ENCODE measurements around the gene ALKBH7.
A peak's percentile ranks its signal among the peaks of the same experiment; 100 is the strongest.
"Not testable (repeated sequence)": the region's sequence is repeated elsewhere in the genome, so short reads cannot be mapped to it uniquely, and the experiment has no call there.

The ALKBH7 gene

DNA sequence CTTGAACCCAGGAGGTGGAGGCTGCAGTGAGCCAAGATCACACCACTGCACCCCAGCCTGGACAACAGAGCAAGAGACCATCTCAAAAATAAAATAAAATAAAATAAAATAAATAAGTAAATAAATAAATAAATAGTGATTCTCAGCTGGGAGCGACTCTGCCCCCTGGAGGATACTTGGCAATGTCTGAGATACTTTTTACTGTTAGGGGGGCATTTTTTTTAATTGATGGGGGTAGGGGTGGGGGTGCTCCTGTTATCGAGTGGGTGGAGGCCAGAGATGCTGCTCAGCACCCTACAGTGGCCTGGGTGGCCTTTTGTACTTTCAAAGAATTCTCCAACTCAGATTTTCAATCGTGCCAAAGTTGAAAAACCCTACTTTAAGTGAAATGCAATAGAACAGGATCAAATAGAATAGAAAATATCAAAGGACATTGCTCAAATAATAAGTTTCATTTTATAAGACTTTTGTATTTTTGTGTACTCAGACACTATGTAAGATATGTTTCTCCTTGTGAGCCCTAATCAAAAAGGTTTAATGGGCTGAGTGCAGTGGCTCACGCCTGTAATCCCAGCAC lies 18.4 kb upstream of the ALKBH7 start:
- Histone ChIP-seq H3K9ac (ENCODE audit: low read length) (no peak overlapping the region), H3K4me1 (ENCODE audit: control insufficient read depth, insufficient read depth, low read length) (no peaks in the 10 kb centered on the region), H3K27me3 (replicated peaks; ENCODE audit: control insufficient read depth, insufficient read depth, low read length) (no peaks in the 10 kb centered on the region), H3K4me3 (ENCODE audit: low read length) (no peak overlapping the region), H3K36me3 (ENCODE audit: control insufficient read depth, insufficient read depth, low read length, severe bottlenecking) (no peaks in the 10 kb centered on the region), H3K9me3 (ENCODE audit: control insufficient read depth, low read length) (peaks cover 8% of the 10 kb centered on the region)
- DNase-seq (ENCODE audit: low read depth): peak; percentile 71

DNA sequence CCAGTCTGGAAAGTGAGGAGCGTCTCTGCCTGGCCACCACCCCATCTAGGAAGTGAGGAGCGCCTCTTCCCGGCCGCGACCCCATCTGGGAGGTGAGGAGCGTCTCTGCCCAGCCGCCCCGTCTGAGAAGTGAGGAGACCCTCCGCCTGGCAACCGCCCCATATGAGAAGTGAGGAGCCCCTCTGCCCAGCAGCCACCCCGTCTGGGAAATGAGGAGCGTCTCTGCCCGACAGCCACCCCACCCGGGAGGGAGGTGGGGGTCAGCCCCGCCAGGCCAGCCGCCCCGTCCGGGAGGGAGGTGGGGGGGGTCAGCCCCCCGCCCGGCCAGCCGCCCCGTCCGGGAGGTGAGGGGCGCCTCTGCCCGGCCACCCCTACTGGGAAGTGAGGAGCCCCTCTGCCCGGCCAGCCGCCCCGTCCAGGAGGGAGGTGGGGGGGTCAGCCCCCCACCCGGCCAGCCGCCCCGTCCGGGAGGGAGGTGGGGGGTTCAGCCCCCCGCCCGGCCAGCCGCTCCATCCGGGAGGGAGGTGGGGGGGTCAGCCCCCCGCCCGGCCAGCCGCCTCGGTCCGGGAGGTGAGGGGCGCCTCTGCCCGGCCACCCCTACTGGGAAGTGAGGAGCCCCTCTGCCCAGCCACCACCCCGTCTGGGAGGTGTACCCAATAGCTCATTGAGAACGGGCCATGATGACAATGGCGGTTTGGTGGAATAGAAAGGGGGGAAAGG lies 17.1 kb upstream of the ALKBH7 start:
- H3K27me3 ChIP-seq (replicated peaks; ENCODE audit: control insufficient read depth, insufficient read depth, low read length); H3K9ac ChIP-seq (ENCODE audit: low read length); H3K4me1 ChIP-seq (ENCODE audit: control insufficient read depth, insufficient read depth, low read length): not testable (repeated sequence)

DNA sequence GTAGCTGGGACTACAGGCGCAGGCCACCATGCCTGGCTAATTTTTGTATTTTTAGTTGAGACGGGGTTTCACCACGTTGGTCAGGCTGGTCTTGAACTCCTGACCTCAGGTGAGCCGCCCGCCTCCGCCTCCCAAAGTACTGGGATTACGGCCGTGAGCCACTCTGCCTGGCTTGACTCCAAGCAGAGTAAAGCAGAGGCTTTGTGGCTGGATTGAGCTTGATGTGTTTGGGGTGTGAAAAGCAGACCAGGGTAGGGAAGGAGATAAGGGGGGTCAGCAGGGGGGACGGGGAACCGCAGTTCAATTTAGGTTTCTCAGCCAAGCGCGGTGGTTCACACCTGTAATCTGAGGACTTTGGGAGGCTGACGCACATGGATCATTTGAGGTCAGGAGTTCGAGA lies 15.4 kb upstream of the ALKBH7 start:
- H3K9ac ChIP-seq (ENCODE audit: low read length): no peak overlapping the region
- no peak overlapping the region for H3K4me3 ChIP-seq (ENCODE audit: low read length)
- no peak for DNase-seq (ENCODE audit: low read depth)
- H3K4me1 ChIP-seq (ENCODE audit: control insufficient read depth, insufficient read depth, low read length): peaks cover 2% of the 10 kb centered on the region
- H3K9me3 ChIP-seq (ENCODE audit: control insufficient read depth, low read length): peaks cover 6% of the 10 kb centered on the region
- no peaks in the 10 kb centered on the region for H3K27me3 ChIP-seq (replicated peaks; ENCODE audit: control insufficient read depth, insufficient read depth, low read length)
- H3K36me3 ChIP-seq (ENCODE audit: control insufficient read depth, insufficient read depth, low read length, severe bottlenecking): no peaks in the 10 kb centered on the region

More for the DNA sequence above, 17.1 kb upstream of the ALKBH7 start:
- DNase-seq (ENCODE audit: low read depth); H3K36me3 ChIP-seq (ENCODE audit: control insufficient read depth, insufficient read depth, low read length, severe bottlenecking); H3K9me3 ChIP-seq (ENCODE audit: control insufficient read depth, low read length); H3K4me3 ChIP-seq (ENCODE audit: low read length): not testable (repeated sequence)

DNA sequence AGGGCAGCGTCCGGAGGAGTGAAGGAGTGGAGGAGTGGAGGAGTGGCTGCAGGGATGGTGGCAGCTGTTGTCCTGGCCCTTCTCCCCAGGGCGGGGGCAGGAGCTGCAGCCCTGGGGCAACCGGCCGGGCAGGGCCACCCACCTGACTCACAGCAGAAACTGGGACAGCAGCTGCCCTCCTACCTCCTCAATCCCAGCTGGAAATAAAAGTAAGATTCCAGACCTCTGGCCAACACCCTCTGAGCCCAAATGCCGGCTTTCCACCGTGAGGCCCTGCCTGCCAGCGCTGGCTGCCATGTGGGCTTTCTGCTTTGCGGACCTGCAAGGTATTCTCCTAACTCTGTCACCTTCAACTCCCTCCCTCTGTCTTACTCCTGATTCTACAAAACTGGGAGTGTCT lies 14.6 kb upstream of the ALKBH7 start:
- no peak overlapping the region for H3K9ac ChIP-seq (ENCODE audit: low read length)
- DNase-seq (ENCODE audit: low read depth): no peak
- no peak overlapping the region for H3K4me3 ChIP-seq (ENCODE audit: low read length)
- no peaks in the 10 kb centered on the region for H3K9me3 ChIP-seq (ENCODE audit: control insufficient read depth, low read length)
- H3K36me3 ChIP-seq (ENCODE audit: control insufficient read depth, insufficient read depth, low read length, severe bottlenecking): no peaks in the 10 kb centered on the region
- no peaks in the 10 kb centered on the region for H3K27me3 ChIP-seq (replicated peaks; ENCODE audit: control insufficient read depth, insufficient read depth, low read length)
- peaks cover 6% of the 10 kb centered on the region for H3K4me1 ChIP-seq (ENCODE audit: control insufficient read depth, insufficient read depth, low read length)

DNA sequence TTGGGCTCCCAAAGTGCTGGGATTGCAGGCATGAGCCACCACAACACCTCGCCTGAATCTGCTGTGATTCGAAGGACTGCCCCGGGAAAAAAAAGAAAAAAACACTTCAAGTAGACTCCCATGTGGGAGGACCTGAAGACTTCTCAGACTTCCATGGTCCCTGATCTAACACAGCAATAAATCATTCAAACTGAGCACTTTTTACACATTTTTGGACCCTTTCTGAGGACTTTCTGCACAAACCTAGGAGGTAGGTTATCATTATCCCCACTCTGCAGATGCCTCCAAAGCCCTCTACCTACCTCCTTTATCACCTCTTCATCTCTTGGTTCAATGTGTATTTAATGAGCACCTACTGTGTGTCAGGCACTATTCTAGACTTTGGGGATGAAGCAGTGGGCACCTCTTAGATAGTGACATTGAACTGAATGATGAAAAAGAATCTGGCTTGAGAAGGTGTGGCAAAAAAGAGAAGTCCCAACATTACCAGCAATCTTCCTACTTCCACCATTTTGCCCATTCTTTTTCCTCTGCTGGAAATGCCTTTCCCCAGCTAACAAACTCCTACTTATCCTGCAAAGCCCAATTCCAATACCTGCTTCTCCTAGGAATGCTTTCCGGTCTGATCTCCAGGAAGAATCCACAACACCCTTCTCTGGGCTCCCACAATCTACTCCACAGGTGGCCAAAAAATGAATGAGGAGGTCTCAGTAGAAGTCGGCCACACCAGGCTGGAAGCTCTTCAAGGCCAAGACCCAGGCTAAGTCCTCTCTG lies 12.8 kb upstream of the ALKBH7 start:
- no peaks in the 10 kb centered on the region for H3K9me3 ChIP-seq (ENCODE audit: control insufficient read depth, low read length)
- peaks cover 6% of the 10 kb centered on the region for H3K4me1 ChIP-seq (ENCODE audit: control insufficient read depth, insufficient read depth, low read length)
- H3K27me3 ChIP-seq (replicated peaks; ENCODE audit: control insufficient read depth, insufficient read depth, low read length): no peaks in the 10 kb centered on the region
- no peak overlapping the region for H3K4me3 ChIP-seq (ENCODE audit: low read length)
- H3K36me3 ChIP-seq (ENCODE audit: control insufficient read depth, insufficient read depth, low read length, severe bottlenecking): peaks cover 5% of the 10 kb centered on the region
- no peak for DNase-seq (ENCODE audit: low read depth)
- H3K9ac ChIP-seq (ENCODE audit: low read length): no peak overlapping the region

DNA sequence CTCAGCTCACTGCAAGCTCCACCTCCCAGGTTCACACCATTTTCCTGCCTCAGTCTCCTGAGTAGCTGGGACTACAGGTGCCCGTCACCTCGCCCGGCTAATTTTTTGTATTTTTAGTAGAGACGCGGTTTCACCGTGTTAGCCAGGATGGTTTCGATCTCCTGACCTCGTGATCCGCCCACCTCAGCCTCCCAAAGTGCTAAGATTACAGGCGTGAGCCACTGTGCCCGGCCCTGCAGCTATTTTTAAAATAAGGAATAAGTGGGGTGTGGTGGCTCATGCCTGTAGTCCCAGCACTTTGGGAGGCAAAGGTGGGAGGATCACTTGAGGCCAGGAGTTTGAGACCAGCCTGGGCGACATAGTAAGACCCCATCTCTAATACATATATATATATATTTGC lies 12.1 kb upstream of the ALKBH7 start:
- DNase-seq (ENCODE audit: low read depth); H3K27me3 ChIP-seq (replicated peaks; ENCODE audit: control insufficient read depth, insufficient read depth, low read length); H3K9me3 ChIP-seq (ENCODE audit: control insufficient read depth, low read length); H3K9ac ChIP-seq (ENCODE audit: low read length); H3K4me1 ChIP-seq (ENCODE audit: control insufficient read depth, insufficient read depth, low read length); H3K4me3 ChIP-seq (ENCODE audit: low read length): not testable (repeated sequence)
- peaks cover 11% of the 10 kb centered on the region for H3K36me3 ChIP-seq (ENCODE audit: control insufficient read depth, insufficient read depth, low read length, severe bottlenecking)

DNA sequence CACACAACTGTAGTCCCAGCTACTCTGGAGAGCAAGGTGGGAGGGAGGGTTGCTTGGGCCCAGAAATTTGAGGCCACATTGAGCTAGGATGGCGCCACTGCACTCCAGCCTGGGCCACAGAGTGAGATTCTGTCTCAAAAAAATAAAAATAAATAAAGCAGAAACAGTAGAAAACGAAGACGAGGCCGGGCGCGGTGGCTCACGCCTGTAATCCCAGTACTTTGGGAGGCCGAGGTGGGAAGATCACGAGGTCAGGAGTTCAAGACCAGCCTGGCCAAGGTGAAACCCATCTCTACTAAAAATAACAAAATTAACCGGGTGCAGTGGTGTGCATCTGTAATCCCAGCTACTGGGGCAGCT lies 11.8 kb upstream of the ALKBH7 start:
- H3K27me3 ChIP-seq (replicated peaks; ENCODE audit: control insufficient read depth, insufficient read depth, low read length); DNase-seq (ENCODE audit: low read depth); H3K4me1 ChIP-seq (ENCODE audit: control insufficient read depth, insufficient read depth, low read length); H3K9me3 ChIP-seq (ENCODE audit: control insufficient read depth, low read length): not testable (repeated sequence)
- Histone ChIP-seq H3K36me3 (ENCODE audit: control insufficient read depth, insufficient read depth, low read length, severe bottlenecking) (peaks cover 13% of the 10 kb centered on the region), H3K4me3 (ENCODE audit: low read length) (peak overlapping the region; percentile 86), H3K9ac (ENCODE audit: low read length) (peak overlapping the region; percentile 90)

DNA sequence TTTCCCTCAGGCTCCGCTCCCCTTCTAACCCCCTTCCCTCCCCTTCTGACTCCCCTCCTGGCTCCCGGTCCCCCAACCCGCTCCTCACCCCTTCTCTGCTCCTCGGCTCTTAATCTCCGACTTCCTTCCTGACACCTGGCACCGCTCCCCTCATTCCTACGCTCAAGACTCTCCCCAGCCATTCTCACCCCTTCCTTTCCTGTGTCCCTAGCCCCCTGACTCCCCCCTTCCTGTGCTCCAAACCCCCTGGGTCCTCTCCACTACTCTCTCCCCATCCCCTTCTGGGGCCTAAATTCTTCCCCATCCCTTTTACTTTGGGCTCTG lies 10.6 kb upstream of the ALKBH7 start:
- H3K4me1 ChIP-seq (ENCODE audit: control insufficient read depth, insufficient read depth, low read length): peaks cover 6% of the 10 kb centered on the region
- peaks cover 22% of the 10 kb centered on the region for H3K36me3 ChIP-seq (ENCODE audit: control insufficient read depth, insufficient read depth, low read length, severe bottlenecking)
- peak overlapping the region; percentile 90 for H3K9ac ChIP-seq (ENCODE audit: low read length)
- H3K9me3 ChIP-seq (ENCODE audit: control insufficient read depth, low read length): no peaks in the 10 kb centered on the region
- DNase-seq (ENCODE audit: low read depth): no peak
- H3K27me3 ChIP-seq (replicated peaks; ENCODE audit: control insufficient read depth, insufficient read depth, low read length): no peaks in the 10 kb centered on the region
- peak overlapping the region; percentile 86 for H3K4me3 ChIP-seq (ENCODE audit: low read length)

DNA sequence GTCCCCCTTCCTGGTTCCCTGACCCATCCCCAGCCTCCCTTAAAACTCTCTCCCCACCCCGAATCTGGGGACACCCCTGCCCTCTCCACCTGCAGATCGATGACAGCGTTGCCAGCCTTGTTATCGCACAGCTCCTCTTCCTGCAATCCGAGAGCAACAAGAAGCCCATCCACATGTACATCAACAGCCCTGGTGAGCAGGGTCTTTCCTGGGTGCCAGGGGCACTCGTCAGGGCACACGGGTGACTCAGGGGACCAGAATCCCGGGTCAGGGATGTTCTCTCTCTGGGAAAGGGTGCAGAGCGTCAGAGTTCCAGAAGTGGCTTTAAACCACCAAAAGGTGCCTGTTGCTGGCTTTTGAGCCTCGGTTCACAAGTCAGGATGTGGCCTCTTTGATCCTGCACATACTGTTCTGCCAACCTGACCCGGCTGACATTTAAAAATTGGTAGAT lies 10.2 kb upstream of the ALKBH7 start:
- Histone ChIP-seq H3K4me3 (ENCODE audit: low read length) (peak overlapping the region; percentile 86), H3K4me1 (ENCODE audit: control insufficient read depth, insufficient read depth, low read length) (peaks cover 6% of the 10 kb centered on the region), H3K9me3 (ENCODE audit: control insufficient read depth, low read length) (no peaks in the 10 kb centered on the region), H3K36me3 (ENCODE audit: control insufficient read depth, insufficient read depth, low read length, severe bottlenecking) (peaks cover 26% of the 10 kb centered on the region), H3K27me3 (replicated peaks; ENCODE audit: control insufficient read depth, insufficient read depth, low read length) (no peaks in the 10 kb centered on the region), H3K9ac (ENCODE audit: low read length) (peak overlapping the region; percentile 90)
- peak; percentile 16 for DNase-seq (ENCODE audit: low read depth)

DNA sequence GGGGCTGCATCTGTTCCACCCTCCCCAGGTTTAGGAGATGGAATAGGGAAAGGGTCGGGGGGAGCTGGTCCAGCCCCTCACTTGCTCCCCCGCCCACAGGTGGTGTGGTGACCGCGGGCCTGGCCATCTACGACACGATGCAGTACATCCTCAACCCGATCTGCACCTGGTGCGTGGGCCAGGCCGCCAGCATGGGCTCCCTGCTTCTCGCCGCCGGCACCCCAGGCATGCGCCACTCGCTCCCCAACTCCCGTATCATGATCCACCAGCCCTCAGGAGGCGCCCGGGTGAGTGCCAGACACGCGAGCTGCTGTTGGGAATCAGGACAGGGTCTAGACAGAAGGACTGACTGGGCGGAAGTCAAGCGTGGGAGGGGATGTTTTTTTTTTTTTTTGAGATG lies 8.2 kb upstream of the ALKBH7 start:
- peaks cover 44% of the 10 kb centered on the region for H3K36me3 ChIP-seq (ENCODE audit: control insufficient read depth, insufficient read depth, low read length, severe bottlenecking)
- peaks cover 6% of the 10 kb centered on the region for H3K4me1 ChIP-seq (ENCODE audit: control insufficient read depth, insufficient read depth, low read length)
- H3K9me3 ChIP-seq (ENCODE audit: control insufficient read depth, low read length): no peaks in the 10 kb centered on the region
- no peak overlapping the region for H3K4me3 ChIP-seq (ENCODE audit: low read length)
- no peak for DNase-seq (ENCODE audit: low read depth)
- H3K9ac ChIP-seq (ENCODE audit: low read length): no peak overlapping the region
- no peaks in the 10 kb centered on the region for H3K27me3 ChIP-seq (replicated peaks; ENCODE audit: control insufficient read depth, insufficient read depth, low read length)

DNA sequence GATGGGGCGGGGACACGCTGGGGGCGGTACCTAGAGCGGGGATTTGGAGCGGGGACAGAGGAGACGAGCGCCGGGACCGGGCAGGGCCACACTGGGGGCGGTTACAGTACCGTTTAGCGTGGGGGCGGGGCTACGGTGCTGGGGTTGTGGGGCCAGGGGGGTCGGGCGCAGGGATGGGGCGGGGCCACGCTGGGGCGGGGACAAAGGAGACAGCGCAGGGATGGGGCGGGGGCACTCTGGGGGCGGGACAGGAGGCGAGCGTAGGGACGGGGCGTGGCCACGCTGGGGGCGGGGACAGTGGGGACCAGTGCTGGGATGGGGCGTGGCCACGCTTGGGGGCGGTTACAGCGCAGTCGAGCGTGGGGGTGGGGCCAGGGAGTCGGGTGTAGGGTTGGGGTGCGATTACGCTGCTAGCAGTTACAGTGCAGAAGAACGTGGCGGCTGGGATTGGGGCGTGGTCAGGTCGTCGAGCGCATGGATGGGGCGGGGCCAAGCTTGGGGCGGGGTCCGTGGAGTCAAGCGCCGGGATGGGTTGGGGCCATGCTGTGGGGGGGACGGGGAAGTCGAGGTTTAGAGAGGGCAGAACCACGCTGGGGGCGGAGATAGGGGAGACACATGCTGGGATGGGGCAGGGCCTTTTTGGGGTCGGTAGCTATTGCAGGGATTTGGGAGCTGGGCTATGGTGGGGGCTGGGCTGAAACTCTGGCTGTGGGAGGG lies 660 bp downstream of the ALKBH7 start:
- no peaks in the 10 kb centered on the region for H3K27me3 ChIP-seq (replicated peaks; ENCODE audit: control insufficient read depth, insufficient read depth, low read length)
- peak; percentile 100 for DNase-seq (ENCODE audit: low read depth)
- peak overlapping the region; percentile 94 for H3K9ac ChIP-seq (ENCODE audit: low read length)
- peaks cover 19% of the 10 kb centered on the region for H3K4me1 ChIP-seq (ENCODE audit: control insufficient read depth, insufficient read depth, low read length)
- peaks cover 9% of the 10 kb centered on the region for H3K36me3 ChIP-seq (ENCODE audit: control insufficient read depth, insufficient read depth, low read length, severe bottlenecking)
- H3K4me3 ChIP-seq (ENCODE audit: low read length): peak overlapping the region; percentile 81
- no peaks in the 10 kb centered on the region for H3K9me3 ChIP-seq (ENCODE audit: control insufficient read depth, low read length)

Data from adipocyte (in vitro differentiated cells).